Endothelial cell of umbilical vein (primary cell): ENCODE measurements around the gene LGI4. TPM values are rescaled to one million over a fixed set of nuclear protein-coding genes. Genes with fewer than 3 reads are reported as not detected.

Experiments used
- BruUV-seq: library from RNA; stranded (reverse); fragments of 400-500 nt; replicated peaks from 2 replicates; lab custom pipeline; 2021; lab: Mats Ljungman, UMichigan
- CTCF ChIA-PET: fragments of 300-600, 350-600 bp; sonication (Branson Sonifier 250); formaldehyde crosslinking; loops from one replicate; lab custom pipeline; 2021; ENCODE audit warnings: antibody characterized with exemption, inconsistent platforms; lab: Charles Lee
- POLR2A ChIA-PET: fragments of 300-600, 350-600 bp; sonication (Branson Sonifier 250); formaldehyde crosslinking; loops from one replicate; lab custom pipeline; 2021; ENCODE audit warnings: antibody characterized with exemption, inconsistent platforms; lab: Charles Lee
- DNase-seq: peaks from one replicate; pipeline ENCODE4 v3.0.0-alpha.2; 2011; ENCODE audit warnings: low read depth, low spot score
- FAIRE-seq: peaks from 2 replicates; lab custom pipeline; 2011; peaks lifted over from hg19 to GRCh38; lab: Jason Lieb, UNC
- H2AFZ ChIP-seq: 2 replicates; pipeline ENCODE4 v1.6.0; 2012; ENCODE audit warnings: low read depth, low read length, control low read depth, inconsistent platforms
- H3K27ac ChIP-seq: 2 replicates; pipeline ENCODE4 v1.5.1; 2011; ENCODE audit warnings: low read depth, mild to moderate bottlenecking, control low read depth, low read length, moderate library complexity; ENCODE audit not compliant: insufficient read depth
- H3K27me3 ChIP-seq, 2 experiments: 2 replicates each; pipeline versions ENCODE4 v1.6.0 to v1.6.1; 2011; ENCODE audit warnings: low read length in 2 of 2, mixed read lengths in 1 of 2; ENCODE audit not compliant: control insufficient read depth in 2 of 2, insufficient read depth in 2 of 2
- H3K36me3 ChIP-seq, 2 experiments: 2 replicates in 1 of 2; 3 replicates in 1 of 2; pipeline ENCODE4 v1.5.1; 2011; ENCODE audit warnings: low read length in 2 of 2, mild to moderate bottlenecking in 1 of 2, moderate library complexity in 1 of 2; ENCODE audit not compliant: control insufficient read depth in 2 of 2, insufficient read depth in 2 of 2; ENCODE audit errors: extremely low read depth in 1 of 2
- H3K4me1 ChIP-seq: 3 replicates; pipeline ENCODE4 v1.5.1; 2011; ENCODE audit warnings: mild to moderate bottlenecking, low read length; ENCODE audit not compliant: control insufficient read depth, insufficient read depth; ENCODE audit errors: extremely low read depth
- H3K4me2 ChIP-seq: 2 replicates; pipeline ENCODE4 v1.6.1; 2011; ENCODE audit warnings: low read length, control low read depth, mixed read lengths; ENCODE audit not compliant: insufficient read depth
- H3K4me3 ChIP-seq, 3 experiments: fragments of 200-600 bp in 1 of 3; sonication (generic), shearing (Covaris generic) in 1 of 3; replicated peaks in 1 of 3; 2 replicates each; pipeline ENCODE4 v1.5.1; 2011 to 2016; ENCODE audit warnings: control low read depth in 3 of 3, low read length in 3 of 3, mild to moderate bottlenecking in 2 of 3, inconsistent platforms in 1 of 3, low read depth in 1 of 3, moderate library complexity in 1 of 3; ENCODE audit not compliant: insufficient read depth in 1 of 3
- H3K79me2 ChIP-seq: 2 replicates; pipeline ENCODE4 v1.6.0; 2012; ENCODE audit warnings: low read length, inconsistent platforms; ENCODE audit not compliant: control insufficient read depth, insufficient read depth
- H3K9ac ChIP-seq: replicated peaks from 2 replicates; pipeline ENCODE3; 2011; ENCODE audit warnings: low read length, control low read depth; ENCODE audit not compliant: insufficient read depth; ENCODE audit errors: extremely low read depth
- H3K9me1 ChIP-seq: replicated peaks from 3 replicates; pipeline ENCODE4 v1.6.0; 2011; ENCODE audit warnings: mild to moderate bottlenecking, low read length; ENCODE audit not compliant: control insufficient read depth, insufficient read depth; ENCODE audit errors: extremely low read depth
- H3K9me3 ChIP-seq: replicated peaks from 2 replicates; pipeline ENCODE4 v1.5.1; 2012; ENCODE audit warnings: low read length, inconsistent platforms; ENCODE audit not compliant: control insufficient read depth, insufficient read depth
- H4K20me1 ChIP-seq: replicated peaks from 2 replicates; pipeline ENCODE3; 2011; ENCODE audit warnings: mild to moderate bottlenecking, low read length; ENCODE audit not compliant: control insufficient read depth, insufficient read depth; ENCODE audit errors: extremely low read depth
- CTCF ChIP-seq, 2 donors: IDR thresholded peaks; 1 replicate in 1 of 2; 2 replicates in 1 of 2; pipeline ENCODE4 v1.5.1; 2011; ENCODE audit warnings: low read length in 2 of 2, mild to moderate bottlenecking in 2 of 2, moderate library complexity in 2 of 2, control low read depth in 1 of 2, inconsistent platforms in 1 of 2, low read depth in 1 of 2; ENCODE audit not compliant: insufficient read depth in 1 of 2; ENCODE audit errors: extremely low read depth in 1 of 2
- EZH2 ChIP-seq: IDR thresholded peaks from 2 replicates; pipeline ENCODE4 v1.6.1; 2012; ENCODE audit warnings: borderline replicate concordance, low read depth, mild to moderate bottlenecking, moderate library complexity, low read length, inconsistent platforms; ENCODE audit not compliant: severe bottlenecking
- FOS ChIP-seq: IDR thresholded peaks from 2 replicates; pipeline ENCODE4 v1.6.1; 2011; ENCODE audit warnings: mild to moderate bottlenecking, low read length, moderate library complexity, borderline replicate concordance; ENCODE audit not compliant: insufficient read depth
- GATA2 ChIP-seq: IDR thresholded peaks from 2 replicates; pipeline ENCODE4 v1.7.0; 2011; ENCODE audit warnings: low read depth, mild to moderate bottlenecking, moderate library complexity, mixed read lengths, low read length; ENCODE audit not compliant: insufficient read length, insufficient read depth
- JUN ChIP-seq: IDR thresholded peaks from 2 replicates; pipeline ENCODE4 v1.6.1; 2011; ENCODE audit warnings: borderline replicate concordance, low read depth; ENCODE audit not compliant: insufficient read length, insufficient read depth
- MYC ChIP-seq: IDR thresholded peaks from one replicate; pipeline ENCODE4 v1.6.1; 2011; ENCODE audit warnings: mild to moderate bottlenecking, low read depth, low read length
- POLR2A ChIP-seq: IDR thresholded peaks from 2 replicates; pipeline ENCODE4 v1.6.1; 2012; ENCODE audit warnings: low read depth, mild to moderate bottlenecking, control low read depth, low read length
- POLR2AphosphoS5 ChIP-seq: IDR thresholded peaks from 2 replicates; pipeline ENCODE4 v1.6.1; 2012; ENCODE audit warnings: low read depth, mild to moderate bottlenecking, control low read depth, low read length, moderate library complexity; ENCODE audit not compliant: insufficient read depth
- dilution Hi-C: fragments of 300-500 bp; cut with MboI; formaldehyde crosslinking; loops from one replicate; pipeline ENCODE4 v1.15.0; 2019; ENCODE audit warnings: low sequenced_read_pairs; ENCODE audit not compliant: extremely low pct_ligation_motif_present
- intact Hi-C: fragments of 100-400 bp; cut with micrococcal nuclease; formaldehyde crosslinking; loops from one replicate; pipeline ENCODE4 v1.10.0; 2022
- polyA plus RNA-seq, 4 experiments: library from polyadenylated mRNA; depleted of rRNA in 3 of 4; stranded (reverse) in 3 of 4; unstranded in 1 of 4; fragments of >200 nt; gene quantifications; 2 replicates each; pipeline versions ENCODE4 v1.2.1 to v1.2.3, GENCODE V29; 2011 to 2012; ENCODE audit warnings: missing spikeins in 1 of 4
- total RNA-seq: library from RNA; stranded (reverse); gene quantifications from 2 replicates; pipeline ENCODE4 v1.2.3, GENCODE V29; 2021
- TF ChIP-seq, protein P1 (sequence below): IDR thresholded peaks from 2 replicates; pipeline ENCODE4 v1.6.1; 2011; ENCODE audit not compliant: insufficient read depth, insufficient read length

The LGI4 gene
- total and polyA plus RNA-seq, 2 donors (not counting 3 experiments of a cell fraction or from before 2014, with no cell fraction given): not detected

GRCh38 chr19:35143818-35144217 is 9.0 kb upstream of the LGI4 start:
- H3K9me3 ChIP-seq: no peaks in the 10 kb centered on the region
- no peaks in the 10 kb centered on the region for H3K36me3 ChIP-seq
- BruUV-seq: no TSS peak
- CTCF ChIA-PET: interaction anchor here (3.5 kb wide), 1 partner anchor 9 kb away, joined by 73 read pairs; the partner anchor contains the start of gene FXYD5
- no peaks in the 10 kb centered on the region for H3K79me2 ChIP-seq
- POLR2A ChIA-PET: no interaction called here
- dilution Hi-C loops (no loop called here), intact Hi-C loops (loop anchor here (5.0 kb wide), 1 partner anchor 182 kb away; the partner anchor contains the start of gene ZNF792)
- FAIRE-seq: no peak
- TF ChIP-seq, protein P1, sequence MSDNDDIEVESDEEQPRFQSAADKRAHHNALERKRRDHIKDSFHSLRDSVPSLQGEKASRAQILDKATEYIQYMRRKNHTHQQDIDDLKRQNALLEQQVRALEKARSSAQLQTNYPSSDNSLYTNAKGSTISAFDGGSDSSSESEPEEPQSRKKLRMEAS: no peak
- TF ChIP-seq POLR2AphosphoS5 (no peak), FOS (no peak), JUN (no peak), MYC (no peak), CTCF (IDR thresholded peaks at IDR 0.05; ENCODE audit: extremely low read depth in 1 of 2, insufficient read depth in 1 of 2, low read depth in 1 of 2, low read length in 2 of 2) (no peak), GATA2 (no peak), POLR2A (no peak), EZH2 (no peak)
- H3K9ac ChIP-seq: no peak overlapping the region
- no peak for DNase-seq
- peaks cover 16 to 17% of the 10 kb centered on the region in 2 experiments for H3K27me3 ChIP-seq
- H2AFZ ChIP-seq: no peak overlapping the region
- peaks cover 11% of the 10 kb centered on the region for H3K4me1 ChIP-seq
- H3K27ac ChIP-seq: no peak overlapping the region
- H3K4me3 ChIP-seq: no peak overlapping the region
- no peaks in the 10 kb centered on the region for H3K9me1 ChIP-seq
- no peaks in the 10 kb centered on the region for H4K20me1 ChIP-seq
- no peak overlapping the region for H3K4me2 ChIP-seq
